MM.1S (cell line): ENCODE results near the gene RNU1-3.

Source experiments
- DNase-seq: peaks from one replicate; pipeline ENCODE4 v3.0.0-alpha.2; 2015
- H2AFZ ChIP-seq: fragments of 300-600 bp; sonication (generic); 2 replicates; pipeline ENCODE4 v1.6.0; 2016; ENCODE audit warnings: antibody characterized with exemption, low read length
- H3F3A ChIP-seq: fragments of 300-600 bp; sonication (generic); 2 replicates; pipeline ENCODE4 v1.6.1; 2016; ENCODE audit warnings: mild to moderate bottlenecking, antibody characterized with exemption, low read length, moderate library complexity, mixed read lengths; ENCODE audit not compliant: insufficient read depth
- H3K27ac ChIP-seq: fragments of 300-600 bp; sonication (generic); 2 replicates; pipeline ENCODE4 v1.5.1; 2016; ENCODE audit warnings: mild to moderate bottlenecking, low read length
- H3K27me3 ChIP-seq: fragments of 300-600 bp; sonication (generic); replicated peaks from 2 replicates; pipeline ENCODE4 v1.6.0; 2016; ENCODE audit warnings: low read length; ENCODE audit not compliant: insufficient read depth
- H3K36me3 ChIP-seq: fragments of 300-600 bp; sonication (generic); replicated peaks from 2 replicates; pipeline ENCODE4 v1.6.1; 2016; ENCODE audit warnings: mild to moderate bottlenecking, low read length, mixed read lengths; ENCODE audit not compliant: insufficient read depth
- H3K4me1 ChIP-seq: fragments of 300-600 bp; sonication (generic); 2 replicates; pipeline ENCODE4 v1.6.1; 2016; ENCODE audit warnings: low read length, mixed read lengths
- H3K4me2 ChIP-seq: fragments of 300-600 bp; sonication (generic); 2 replicates; pipeline ENCODE4 v1.6.0; 2016; ENCODE audit warnings: low read depth, low read length
- H3K4me3 ChIP-seq: fragments of 300-600 bp; sonication (generic); 2 replicates; pipeline ENCODE4 v1.5.1; 2016; ENCODE audit warnings: low read length, mixed read lengths
- H3K79me2 ChIP-seq: fragments of 300-600 bp; sonication (generic); 2 replicates; pipeline ENCODE4 v1.6.1; 2016; ENCODE audit warnings: mixed run types, low read length, mixed read lengths
- H3K9ac ChIP-seq: fragments of 300-600 bp; sonication (generic); 2 replicates; pipeline ENCODE4 v1.6.1; 2016; ENCODE audit warnings: low read length, mixed read lengths
- H3K9me2 ChIP-seq: fragments of 300-600 bp; sonication (generic); replicated peaks from 2 replicates; pipeline ENCODE4 v1.6.1; 2016; ENCODE audit warnings: mild to moderate bottlenecking, low read length, mixed read lengths; ENCODE audit not compliant: insufficient read depth
- H3K9me3 ChIP-seq: fragments of 300-600 bp; sonication (generic); replicated peaks from 2 replicates; pipeline ENCODE4 v1.6.1; 2016; ENCODE audit warnings: mild to moderate bottlenecking, low read length, mixed read lengths; ENCODE audit not compliant: insufficient read depth
- H4K20me1 ChIP-seq: fragments of 300-600 bp; sonication (generic); 2 replicates; pipeline ENCODE4 v1.6.1; 2016; ENCODE audit warnings: mild to moderate bottlenecking, low read length, moderate library complexity, mixed read lengths; ENCODE audit not compliant: insufficient read depth
- EZH2 ChIP-seq: fragments of 300-600 bp; sonication (generic); optimal IDR thresholded peaks from 2 replicates; pipeline ENCODE3; 2017; ENCODE audit warnings: low read depth, mild to moderate bottlenecking, antibody characterized with exemption, low read length, mixed read lengths
- EZH2phosphoT487 ChIP-seq: fragments of 300-600 bp; sonication (generic); IDR thresholded peaks from 2 replicates; pipeline ENCODE4 v1.6.1; 2018; ENCODE audit warnings: antibody characterized with exemption, low read length
- TF ChIP-seq, protein P1 (sequence below): fragments of 300-600 bp; sonication (generic); IDR thresholded peaks from 2 replicates; pipeline ENCODE4 v1.5.1; 2016; ENCODE audit warnings: antibody characterized with exemption, low read length, mixed read lengths

RNU1-3 gene

GRCh38 chr1:16617778-16618580 lies 48.8 kb downstream of the RNU1-3 start:
- H3K4me2 ChIP-seq = no peak overlapping the region
- no peak overlapping the region for H3K9ac ChIP-seq
- no peak for DNase-seq
- H3K9me3 ChIP-seq = no peaks in the 10 kb centered on the region
- H3K4me3 ChIP-seq = no peak overlapping the region
- TF ChIP-seq EZH2 = no peak
- no peak for TF ChIP-seq EZH2phosphoT487
- TF ChIP-seq, protein P1, sequence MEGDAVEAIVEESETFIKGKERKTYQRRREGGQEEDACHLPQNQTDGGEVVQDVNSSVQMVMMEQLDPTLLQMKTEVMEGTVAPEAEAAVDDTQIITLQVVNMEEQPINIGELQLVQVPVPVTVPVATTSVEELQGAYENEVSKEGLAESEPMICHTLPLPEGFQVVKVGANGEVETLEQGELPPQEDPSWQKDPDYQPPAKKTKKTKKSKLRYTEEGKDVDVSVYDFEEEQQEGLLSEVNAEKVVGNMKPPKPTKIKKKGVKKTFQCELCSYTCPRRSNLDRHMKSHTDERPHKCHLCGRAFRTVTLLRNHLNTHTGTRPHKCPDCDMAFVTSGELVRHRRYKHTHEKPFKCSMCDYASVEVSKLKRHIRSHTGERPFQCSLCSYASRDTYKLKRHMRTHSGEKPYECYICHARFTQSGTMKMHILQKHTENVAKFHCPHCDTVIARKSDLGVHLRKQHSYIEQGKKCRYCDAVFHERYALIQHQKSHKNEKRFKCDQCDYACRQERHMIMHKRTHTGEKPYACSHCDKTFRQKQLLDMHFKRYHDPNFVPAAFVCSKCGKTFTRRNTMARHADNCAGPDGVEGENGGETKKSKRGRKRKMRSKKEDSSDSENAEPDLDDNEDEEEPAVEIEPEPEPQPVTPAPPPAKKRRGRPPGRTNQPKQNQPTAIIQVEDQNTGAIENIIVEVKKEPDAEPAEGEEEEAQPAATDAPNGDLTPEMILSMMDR = no peak
- peaks cover 16% of the 10 kb centered on the region for H3K27me3 ChIP-seq
- H2AFZ ChIP-seq = no peak overlapping the region
- no peaks in the 10 kb centered on the region for H4K20me1 ChIP-seq
- no peak overlapping the region for H3K27ac ChIP-seq
- H3K36me3 ChIP-seq = no peaks in the 10 kb centered on the region
- H3K9me2 ChIP-seq = no peaks in the 10 kb centered on the region
- H3K79me2 ChIP-seq = no peaks in the 10 kb centered on the region
- H3K4me1 ChIP-seq = peaks cover 5% of the 10 kb centered on the region; the same call in 1 of the 2 replicates
- no peaks in the 10 kb centered on the region for H3F3A ChIP-seq

DNA sequence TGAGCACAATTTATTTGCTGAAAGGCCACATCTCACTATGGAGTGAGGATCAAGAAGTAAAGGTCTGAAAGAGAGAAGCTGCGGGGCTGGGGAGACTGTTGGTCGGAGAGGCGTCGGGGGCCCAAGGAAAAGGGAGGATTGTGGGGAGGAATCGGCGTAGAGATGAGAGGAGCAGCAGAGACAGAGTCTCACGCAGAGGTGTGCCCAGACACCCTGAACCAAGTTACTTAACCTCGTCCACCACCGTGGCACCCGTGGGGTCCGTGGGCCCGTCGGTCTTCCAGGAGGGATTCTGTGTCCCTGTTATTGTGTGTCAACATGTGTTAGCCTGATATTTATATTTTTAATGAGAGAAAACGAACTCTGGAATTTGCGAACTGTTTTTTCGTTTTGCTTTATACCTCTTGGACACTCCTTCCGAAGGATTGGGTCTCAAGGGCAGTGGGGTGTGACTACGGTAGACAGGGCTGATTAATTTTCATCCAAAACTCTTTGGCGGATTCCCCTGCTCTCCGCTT lies 49.6 kb downstream of the RNU1-3 start:
- Histone ChIP-seq H2AFZ (no peak overlapping the region), H3K9me2 (no peaks in the 10 kb centered on the region), H3K27me3 (peaks cover 23% of the 10 kb centered on the region), H3K79me2 (no peaks in the 10 kb centered on the region), H3K36me3 (no peaks in the 10 kb centered on the region), H3K4me3 (no peak overlapping the region), H3K4me1 (peaks cover 10% of the 10 kb centered on the region), H3F3A (no peaks in the 10 kb centered on the region), H4K20me1 (no peaks in the 10 kb centered on the region), H3K9me3 (no peaks in the 10 kb centered on the region), H3K4me2 (no peak overlapping the region), H3K27ac (no peak overlapping the region), H3K9ac (no peak overlapping the region)
- DNase-seq = no peak
- TF ChIP-seq, protein P1 = no peak
- TF ChIP-seq EZH2phosphoT487 (no peak), EZH2 (no peak)
